ENCODE results near the gene TGFBR2. TPM values are rescaled to one million over a fixed set of nuclear protein-coding genes. Genes with fewer than 3 reads are reported as not detected.

TGFBR2 gene
- total RNA-seq, 2 donors from 2014 or later, result 6.0 to 9.6 TPM

DNA sequence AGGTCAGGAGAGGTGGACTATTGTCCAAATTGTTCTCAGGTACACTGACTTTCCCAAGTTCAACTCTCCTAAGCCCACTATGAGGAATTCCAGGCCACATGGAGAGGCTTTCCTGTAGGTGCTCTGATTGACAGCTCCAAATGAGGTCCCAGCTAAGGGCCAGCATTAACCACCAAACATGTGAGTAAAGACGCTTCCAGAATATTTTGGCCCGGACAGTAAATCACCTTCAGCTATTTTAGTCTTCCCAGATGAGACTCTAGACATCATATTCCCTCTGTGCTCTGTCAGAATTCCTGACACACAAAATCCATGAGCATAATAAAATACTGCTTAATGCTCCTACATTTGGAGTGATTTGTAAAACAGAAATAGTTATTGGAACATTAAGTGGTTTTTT lies 135.5 kb downstream of the TGFBR2 start:
- H3K4me1 Mint-ChIP-seq, result peaks cover 11% of the 10 kb centered on the region
- no peaks in the 10 kb centered on the region for H3K27me3 Mint-ChIP-seq (ENCODE audit: insufficient read depth)
- DNase-seq, result no peak
- no peak overlapping the region for H3K27ac ChIP-seq (ENCODE audit: low read depth, low read length)
- no peak overlapping the region for H3K27ac Mint-ChIP-seq
- no peak overlapping the region for H3K9ac ChIP-seq (ENCODE audit: extremely low read depth, low read length, poor library complexity, severe bottlenecking)
- no peaks in the 10 kb centered on the region for H3K27me3 ChIP-seq (ENCODE audit: control insufficient read depth, insufficient read depth, low read length, poor library complexity, severe bottlenecking)
- H3K36me3 ChIP-seq (ENCODE audit: control insufficient read depth, insufficient read depth, low read length), result no peaks in the 10 kb centered on the region
- WGBS, 2 experiments (ENCODE audit: insufficient coverage in 1 of 2, insufficient read length in 1 of 2), result 90 to 91% methylated on average over 2 of the region's 2 CpGs
- H3K4me1 ChIP-seq (ENCODE audit: control insufficient read depth, insufficient read depth, low read length), result peaks cover 5% of the 10 kb centered on the region
- no peaks in the 10 kb centered on the region for H3K36me3 Mint-ChIP-seq (ENCODE audit: low read depth)
- no peaks in the 10 kb centered on the region for H3K9me3 ChIP-seq (ENCODE audit: control insufficient read depth, low read length)
- TF ChIP-seq, protein P1, sequence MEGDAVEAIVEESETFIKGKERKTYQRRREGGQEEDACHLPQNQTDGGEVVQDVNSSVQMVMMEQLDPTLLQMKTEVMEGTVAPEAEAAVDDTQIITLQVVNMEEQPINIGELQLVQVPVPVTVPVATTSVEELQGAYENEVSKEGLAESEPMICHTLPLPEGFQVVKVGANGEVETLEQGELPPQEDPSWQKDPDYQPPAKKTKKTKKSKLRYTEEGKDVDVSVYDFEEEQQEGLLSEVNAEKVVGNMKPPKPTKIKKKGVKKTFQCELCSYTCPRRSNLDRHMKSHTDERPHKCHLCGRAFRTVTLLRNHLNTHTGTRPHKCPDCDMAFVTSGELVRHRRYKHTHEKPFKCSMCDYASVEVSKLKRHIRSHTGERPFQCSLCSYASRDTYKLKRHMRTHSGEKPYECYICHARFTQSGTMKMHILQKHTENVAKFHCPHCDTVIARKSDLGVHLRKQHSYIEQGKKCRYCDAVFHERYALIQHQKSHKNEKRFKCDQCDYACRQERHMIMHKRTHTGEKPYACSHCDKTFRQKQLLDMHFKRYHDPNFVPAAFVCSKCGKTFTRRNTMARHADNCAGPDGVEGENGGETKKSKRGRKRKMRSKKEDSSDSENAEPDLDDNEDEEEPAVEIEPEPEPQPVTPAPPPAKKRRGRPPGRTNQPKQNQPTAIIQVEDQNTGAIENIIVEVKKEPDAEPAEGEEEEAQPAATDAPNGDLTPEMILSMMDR (conservative IDR thresholded peaks at IDR 0.05), result no peak
- H3K4me3 Mint-ChIP-seq, result no peak overlapping the region
- no peak overlapping the region for H3K4me3 ChIP-seq (ENCODE audit: low read length)
- H3K9me3 Mint-ChIP-seq, result no peaks in the 10 kb centered on the region

DNA sequence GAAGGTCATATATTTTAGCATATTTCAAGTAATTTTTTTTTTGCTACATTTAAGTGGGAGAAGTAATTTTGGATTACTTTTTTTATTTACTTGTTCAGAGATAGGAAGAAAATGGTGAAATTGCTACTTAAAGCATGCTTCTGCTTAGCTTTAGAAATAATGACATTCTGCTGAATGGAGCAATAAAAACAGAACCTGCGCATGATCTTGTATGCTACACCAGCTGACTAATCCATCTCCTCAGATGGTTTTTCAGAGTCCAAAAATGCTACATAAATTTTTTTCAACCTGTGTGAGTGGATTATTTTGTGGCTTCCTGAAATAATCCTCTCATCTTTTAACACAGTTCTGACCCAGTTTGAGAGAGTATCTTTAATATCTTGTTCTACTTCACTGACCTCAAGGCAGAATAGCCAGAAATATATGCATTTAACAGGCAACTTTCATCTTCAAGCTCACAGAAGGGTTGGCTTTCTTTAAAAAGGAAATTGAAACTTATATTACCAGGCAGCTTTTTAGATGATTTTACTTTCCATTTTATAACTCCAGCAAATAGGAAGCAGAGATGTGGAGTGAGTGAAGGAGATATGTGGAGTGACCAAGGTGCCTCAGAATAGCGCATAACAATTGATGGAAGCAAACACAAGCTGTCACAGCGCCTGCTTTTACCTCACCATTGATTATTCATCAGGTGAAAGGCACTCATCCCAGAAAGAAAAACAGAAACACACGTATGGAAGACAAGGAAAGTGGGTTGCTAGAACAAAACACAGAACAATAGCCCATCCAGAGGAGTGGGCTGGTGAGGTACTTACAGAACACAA lies 136.6 kb downstream of the TGFBR2 start:
- Histone ChIP-seq H3K9me3 (ENCODE audit: control insufficient read depth, low read length) (no peaks in the 10 kb centered on the region), H3K36me3 (ENCODE audit: control insufficient read depth, insufficient read depth, low read length) (no peaks in the 10 kb centered on the region), H3K27me3 (ENCODE audit: control insufficient read depth, insufficient read depth, low read length, poor library complexity, severe bottlenecking) (no peaks in the 10 kb centered on the region), H3K9ac (ENCODE audit: extremely low read depth, low read length, poor library complexity, severe bottlenecking) (no peak overlapping the region), H3K4me3 (ENCODE audit: low read length) (no peak overlapping the region), H3K4me1 (ENCODE audit: control insufficient read depth, insufficient read depth, low read length) (peaks cover 7% of the 10 kb centered on the region), H3K27ac (ENCODE audit: low read depth, low read length) (no peak overlapping the region)
- Mint-ChIP-seq H3K4me1 (peaks cover 22% of the 10 kb centered on the region), H3K27me3 (ENCODE audit: insufficient read depth) (no peaks in the 10 kb centered on the region), H3K36me3 (ENCODE audit: low read depth) (no peaks in the 10 kb centered on the region), H3K9me3 (no peaks in the 10 kb centered on the region), H3K4me3 (no peak overlapping the region), H3K27ac (no peak overlapping the region)
- no peak for DNase-seq
- WGBS, 2 experiments (ENCODE audit: insufficient coverage in 1 of 2, insufficient read length in 1 of 2), result 74 to 100% methylated on average over 2 to 4 of the region's 4 CpGs
- TF ChIP-seq, protein P1 (conservative IDR thresholded peaks at IDR 0.05), result no peak

Data from endodermal cell (in vitro differentiated cells).